Transverse colon (tissue), 4 donors: Measurements from ENCODE around the gene TRABD2B. TPM values are rescaled to one million over a fixed set of nuclear protein-coding genes. Genes with fewer than 3 reads are reported as not detected.

Source experiments
- DNase-seq: peaks from one replicate; pipeline ENCODE4 v3.0.0-alpha.2; 2019
- H3K27ac ChIP-seq, 4 donors: fragments of 200-600 bp; sonication (generic); 2 replicates each; pipeline ENCODE4 v1.5.1; 2016 to 2018; ENCODE audit warnings: inconsistent platforms in 4 of 4
- H3K27me3 ChIP-seq: fragments of 200-600 bp; sonication (generic); 2 replicates; pipeline ENCODE4 v1.5.1; 2017; ENCODE audit warnings: inconsistent platforms
- H3K36me3 ChIP-seq, 4 donors: fragments of 200-600 bp; sonication (generic); 2 replicates each; pipeline ENCODE4 v1.5.1; 2017 to 2019; ENCODE audit warnings: inconsistent platforms in 4 of 4
- H3K4me1 ChIP-seq, 4 donors: fragments of 200-600 bp; sonication (generic); 2 replicates each; pipeline ENCODE4 v1.5.1; 2017 to 2020; ENCODE audit warnings: inconsistent platforms in 4 of 4
- H3K4me3 ChIP-seq, 4 donors: fragments of 200-600 bp; sonication (generic); 1 replicate in 1 of 4; 2 replicates in 3 of 4; pipeline versions ENCODE4 v1.5.1 to v1.6.1; 2017 to 2019; ENCODE audit warnings: inconsistent platforms in 4 of 4
- H3K9me3 ChIP-seq, 2 donors: fragments of 200-600 bp; sonication (generic); 2 replicates each; pipeline ENCODE4 v1.5.1; 2017 to 2019; ENCODE audit warnings: inconsistent platforms in 2 of 2
- CTCF ChIP-seq, 5 experiments: fragments of 200-600 bp in 3 of 5; fragments of 450-650 bp in 2 of 5; sonication (generic) in 3 of 5; IDR thresholded peaks; 1 replicate in 2 of 5; 2 replicates in 3 of 5; pipeline ENCODE4 v1.5.1; 2016 to 2017; ENCODE audit warnings: antibody characterized with exemption in 5 of 5, inconsistent platforms in 3 of 5, mild to moderate bottlenecking in 2 of 5, moderate library complexity in 1 of 5
- EP300 ChIP-seq: sonication (generic); formaldehyde crosslinking; IDR thresholded peaks from one replicate; pipeline ENCODE4 v1.6.1; 2017; ENCODE audit warnings: antibody characterized with exemption, low read depth
- POLR2A ChIP-seq: fragments of 450-650 bp; IDR thresholded peaks from one replicate; pipeline ENCODE4 v1.6.1; 2016; ENCODE audit warnings: antibody characterized with exemption, mild to moderate bottlenecking, moderate library complexity
- POLR2AphosphoS5 ChIP-seq, 3 donors: sonication (generic); formaldehyde crosslinking; IDR thresholded peaks; one replicate each; pipeline ENCODE4 v1.6.1; 2016; ENCODE audit warnings: antibody characterized with exemption in 3 of 3
- WGBS, 2 donors: methylation state at CpG; one replicate each; pipeline ENCODE4 v1.1.5; 2018; ENCODE audit warnings: low coverage in 1 of 2; 5-methylcytosine and 5-hydroxymethylcytosine counted together
- in situ Hi-C, 4 donors: fragments of 200-750 bp; cut with MboI; loops; one replicate each; pipeline versions ENCODE4 v1.15.0 to v1.15.1; 2017; ENCODE audit warnings: low sequenced_read_pairs in 3 of 4, low pct_ligation_motif_present in 1 of 4, low pct_unique_long_range_greater_than_20kb in 1 of 4
- intact Hi-C: fragments of 100-400 bp; cut with DNase I; formaldehyde crosslinking; loops from one replicate; pipeline ENCODE4 v1.15.1; 2023; ENCODE audit warnings: low total_unique reads
- total RNA-seq, 4 donors: library from RNA; depleted of rRNA; stranded (reverse); fragments of >200 nt; gene quantifications; one replicate each; pipeline ENCODE4 v1.1.0, GENCODE V29; 2016

Gene TRABD2B
- total RNA-seq, 4 donors from 2014 or later = 0.27 to 0.48 (median 0.37) TPM; not detected in 1

DNA sequence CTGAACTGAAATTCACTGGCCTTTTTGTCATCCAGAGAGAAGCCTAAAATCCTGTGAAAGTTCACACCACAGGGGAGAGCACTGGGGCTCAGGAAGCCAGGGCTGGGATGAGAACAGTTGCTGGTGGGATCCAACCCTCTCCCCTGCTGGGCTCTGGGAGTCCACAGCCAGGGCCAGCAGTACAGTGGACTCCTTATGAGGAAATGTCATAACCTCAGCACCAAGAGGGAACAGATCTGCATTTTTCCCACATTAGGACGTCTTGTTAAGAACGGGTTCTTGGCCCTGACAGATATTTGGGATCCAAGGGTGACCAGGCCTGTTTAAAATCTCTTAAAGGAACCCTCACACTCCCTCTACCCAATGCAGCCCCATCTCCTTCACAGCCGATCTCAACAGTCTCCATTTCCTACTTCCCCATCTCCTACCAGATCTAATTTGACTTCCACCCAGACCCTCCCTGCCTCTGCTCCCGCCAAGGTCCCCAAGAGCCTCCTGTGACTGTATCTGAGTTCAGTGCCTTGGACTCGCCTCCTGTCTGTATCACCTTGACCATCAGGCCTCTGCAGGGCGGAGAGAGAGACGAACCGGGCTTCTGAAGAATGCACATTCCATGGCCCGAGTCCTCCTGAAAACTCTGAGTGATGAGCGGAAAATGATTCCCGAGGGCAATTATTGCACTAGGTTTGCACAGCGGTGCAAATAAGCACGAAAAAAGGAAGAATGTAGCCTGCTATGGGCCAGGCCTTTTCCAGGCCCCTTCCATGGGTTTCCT lies 159.9 kb downstream of the TRABD2B start:
- TF ChIP-seq CTCF (IDR thresholded peaks at IDR 0.05) (no peak), EP300 (no peak), POLR2AphosphoS5 (IDR thresholded peaks at IDR 0.05) (no peak), POLR2A (no peak)
- H3K27me3 ChIP-seq = no peaks in the 10 kb centered on the region
- H3K9me3 ChIP-seq = no peaks in the 10 kb centered on the region
- WGBS, 2 donors = 72 to 84% methylated on average over 4 to 13 of the region's 13 CpGs
- peak overlapping the region; percentile 66 to 79 (median 78) for H3K27ac ChIP-seq
- DNase-seq = no peak
- intact Hi-C loops = no loop called here
- H3K36me3 ChIP-seq = no peaks in the 10 kb centered on the region
- in situ Hi-C loops = no loop called here
- no peak overlapping the region for H3K4me3 ChIP-seq
- H3K4me1 ChIP-seq = peaks cover 4 to 32% (median 24%) of the 10 kb centered on the region in 4 donors

DNA sequence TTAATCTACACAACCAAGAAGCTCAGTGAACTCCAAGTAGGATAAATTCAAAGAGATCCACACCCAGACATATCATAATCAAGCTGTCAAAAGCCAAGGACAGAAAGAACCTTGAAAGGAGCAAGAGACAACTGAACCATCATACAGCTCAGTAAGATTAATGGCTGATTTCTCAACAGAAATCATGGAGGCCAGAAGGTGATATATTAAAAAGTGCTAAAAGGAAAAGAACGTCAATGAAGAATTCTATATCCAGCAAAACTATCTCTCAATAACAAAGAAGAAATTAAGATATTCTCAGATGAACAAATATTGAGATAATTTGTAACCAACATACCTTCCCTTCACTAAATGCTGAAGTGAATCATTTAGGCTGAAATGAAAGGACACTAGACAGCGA lies 161.8 kb downstream of the TRABD2B start:
- peaks cover 4 to 45% (median 35%) of the 10 kb centered on the region in 4 donors for H3K4me1 ChIP-seq
- H3K27me3 ChIP-seq = no peaks in the 10 kb centered on the region
- in situ Hi-C loops (no loop called here), intact Hi-C loops (no loop called here)
- no peak for TF ChIP-seq POLR2AphosphoS5 (IDR thresholded peaks at IDR 0.05)
- TF ChIP-seq POLR2A = no peak
- no peak for TF ChIP-seq CTCF (IDR thresholded peaks at IDR 0.05)
- no peak for TF ChIP-seq EP300
- no peak for DNase-seq
- H3K36me3 ChIP-seq = no peaks in the 10 kb centered on the region
- WGBS, 2 donors = 41 to 96% methylated on average over 2 of the region's 2 CpGs
- H3K27ac ChIP-seq = no peak overlapping the region
- H3K9me3 ChIP-seq = no peaks in the 10 kb centered on the region
- no peak overlapping the region for H3K4me3 ChIP-seq

- no peaks in the 10 kb centered on the region for H3K9me3 ChIP-seq
- no peak overlapping the region for H3K4me3 ChIP-seq
- no peak for TF ChIP-seq POLR2AphosphoS5 (IDR thresholded peaks at IDR 0.05)
- no peak for TF ChIP-seq POLR2A
- in situ Hi-C loops = no loop called here
- no peak for DNase-seq
- no peaks in the 10 kb centered on the region for H3K27me3 ChIP-seq
- intact Hi-C loops = no loop called here
- H3K4me1 ChIP-seq = peaks cover 4 to 45% (median 34%) of the 10 kb centered on the region in 4 donors
- WGBS, 2 donors = 61% methylated on average over 3 of the region's 3 CpGs; no CpG with 5 or more reads in 1 of the 2 donors
- no peak overlapping the region for H3K27ac ChIP-seq
- no peaks in the 10 kb centered on the region for H3K36me3 ChIP-seq
These were observed 162.9 kb downstream of the TRABD2B start for GRCh38 chr1:47834326-47834725.

GRCh38 chr1:47830641-47831333 lies 166.4 kb downstream of the TRABD2B start:
- peak overlapping the region; percentile 55 to 68 (median 63) for H3K27ac ChIP-seq
- in situ Hi-C loops (no loop called here), intact Hi-C loops (no loop called here)
- WGBS, 2 donors = 65 to 73% methylated on average over 7 to 13 of the region's 13 CpGs
- peaks cover 0 to 18% (median 11%) of the 10 kb centered on the region in 4 donors for H3K4me1 ChIP-seq
- no peaks in the 10 kb centered on the region for H3K9me3 ChIP-seq
- no peak for DNase-seq
- no peaks in the 10 kb centered on the region for H3K27me3 ChIP-seq
- no peak for TF ChIP-seq POLR2A
- no peak for TF ChIP-seq EP300
- no peak for TF ChIP-seq CTCF (IDR thresholded peaks at IDR 0.05)
- TF ChIP-seq POLR2AphosphoS5 (IDR thresholded peaks at IDR 0.05) = no peak
- no peaks in the 10 kb centered on the region for H3K36me3 ChIP-seq
- no peak overlapping the region for H3K4me3 ChIP-seq
